ENCODE data around the gene ATF7.

ATF7 gene

DNA sequence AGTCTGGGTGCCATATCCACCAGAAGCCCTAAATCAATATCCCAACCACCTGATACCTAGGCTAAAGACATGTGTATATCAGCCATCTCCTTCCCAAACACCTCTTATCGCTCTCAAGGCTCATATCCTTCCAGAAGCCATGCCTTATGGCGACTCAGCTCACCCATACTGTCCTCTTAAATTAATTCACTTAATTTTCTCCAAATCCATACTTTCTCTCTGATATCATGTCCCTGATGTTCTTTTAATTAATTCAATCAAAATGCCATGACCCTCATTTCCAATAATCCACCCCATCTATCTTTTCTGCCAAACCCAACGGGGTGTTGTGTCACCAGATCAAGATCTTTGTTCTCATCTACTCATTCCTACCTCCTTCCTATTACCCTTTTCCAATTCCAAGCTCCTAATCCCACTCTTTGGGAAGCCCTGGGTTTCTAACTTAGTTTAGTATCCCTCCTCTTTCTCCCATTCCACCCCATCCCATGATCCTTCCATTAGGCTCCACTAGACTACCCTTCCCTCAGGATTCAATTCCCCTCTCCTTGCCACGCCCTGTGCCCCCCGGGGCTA, 723 bp downstream of the ATF7 start:
- Histone ChIP-seq H3K9me3 (ENCODE audit: control insufficient read depth, insufficient read depth, low read depth, low read length) (no peaks in the 10 kb centered on the region), H3K4me1 (ENCODE audit: control insufficient read depth, insufficient read depth, low read length) (peaks cover 13% of the 10 kb centered on the region; the same call in 1 of the 2 replicates), H3K4me3 (ENCODE audit: low read depth, low read length) (peak overlapping the region; percentile 83), H3K27ac (ENCODE audit: extremely low read depth, low read depth, low read length) (peak overlapping the region; percentile 13), H3K36me3 (ENCODE audit: control insufficient read depth in 2 of 2, insufficient read depth in 1 of 2, low read length in 2 of 2) (no peaks in the 10 kb centered on the region; a peak in 1 of 3 replicates)
- POLR2A ChIA-PET, result interaction anchor here (0.5 to 1.9 kb wide), 5 partner anchors 22 to 427 kb away, joined by 3 to 11 read pairs (median 3); partner anchors contain the start of gene ATP5MC2
- CTCF ChIA-PET, result interaction anchor here (1.8 kb wide), 1 partner anchor 82 kb away, joined by 6 read pairs; no protein-coding TSS in a partner anchor
- TF ChIP-seq IKZF3 (tag by site-specific recombination; IDR thresholded peaks at IDR 0.05) (peak; percentile 99), SP2 (tag by site-specific recombination; IDR thresholded peaks at IDR 0.05) (no peak), ZNF416 (tag by site-specific recombination; IDR thresholded peaks at IDR 0.05) (no peak), PRDM1 (tag by site-specific recombination; IDR thresholded peaks at IDR 0.05) (peak; percentile 83), ZNF366 (tag by site-specific recombination; conservative IDR thresholded peaks at IDR 0.05) (peak; percentile 93), KLF7 (tag by site-specific recombination; IDR thresholded peaks at IDR 0.05; ENCODE audit: borderline replicate concordance) (peak; percentile 90; the same call in 1 of the 2 replicates), KLF9 (tag by site-specific recombination; IDR thresholded peaks at IDR 0.05; ENCODE audit: low read depth) (peak; percentile 73), BCL11A (tag by site-specific recombination; IDR thresholded peaks at IDR 0.05; ENCODE audit: low read depth) (0 out of 2 replicates have a peak, but pooled peaks have one; percentile 14), ZBTB8A (tag by site-specific recombination; IDR thresholded peaks at IDR 0.05) (no peak), ZNF580 (tag by site-specific recombination; IDR thresholded peaks at IDR 0.05) (peak; percentile 91), ZBTB1 (tag by site-specific recombination; IDR thresholded peaks at IDR 0.05) (0 out of 2 replicates have a peak, but pooled peaks have one; percentile 55), KLF1 (tag by site-specific recombination; IDR thresholded peaks at IDR 0.05) (peak; percentile 91; the same call in 1 of the 2 replicates), ZNF76 (tag by site-specific recombination; IDR thresholded peaks at IDR 0.05; ENCODE audit: borderline replicate concordance, low read depth) (peak; percentile 58; the same call in 1 of the 2 replicates), ZNF600 (tag by site-specific recombination; IDR thresholded peaks at IDR 0.05) (0 out of 2 replicates have a peak, but pooled peaks have one; percentile 35), REPIN1 (tag by site-specific recombination; IDR thresholded peaks at IDR 0.05; ENCODE audit: low read depth) (0 out of 2 replicates have a peak, but pooled peaks have one; percentile 62), SP3 (tag by site-specific recombination; IDR thresholded peaks at IDR 0.05) (no peak), ZNF335 (tag by site-specific recombination; conservative IDR thresholded peaks at IDR 0.05) (peak; percentile 27; the same call in 1 of the 2 replicates), ZBTB17 (tag by site-specific recombination; IDR thresholded peaks at IDR 0.05) (peak; percentile 91), ZNF501 (tag by site-specific recombination; IDR thresholded peaks at IDR 0.05) (0 out of 2 replicates have a peak, but pooled peaks have one; percentile 53), ZFP69B (tag by site-specific recombination; IDR thresholded peaks at IDR 0.05) (peak; percentile 15; the same call in 1 of the 2 replicates), ZNF423 (tag by site-specific recombination; IDR thresholded peaks at IDR 0.05) (peak; percentile 84; the same call in 1 of the 2 replicates)
- TF ChIP-seq, protein P1, sequence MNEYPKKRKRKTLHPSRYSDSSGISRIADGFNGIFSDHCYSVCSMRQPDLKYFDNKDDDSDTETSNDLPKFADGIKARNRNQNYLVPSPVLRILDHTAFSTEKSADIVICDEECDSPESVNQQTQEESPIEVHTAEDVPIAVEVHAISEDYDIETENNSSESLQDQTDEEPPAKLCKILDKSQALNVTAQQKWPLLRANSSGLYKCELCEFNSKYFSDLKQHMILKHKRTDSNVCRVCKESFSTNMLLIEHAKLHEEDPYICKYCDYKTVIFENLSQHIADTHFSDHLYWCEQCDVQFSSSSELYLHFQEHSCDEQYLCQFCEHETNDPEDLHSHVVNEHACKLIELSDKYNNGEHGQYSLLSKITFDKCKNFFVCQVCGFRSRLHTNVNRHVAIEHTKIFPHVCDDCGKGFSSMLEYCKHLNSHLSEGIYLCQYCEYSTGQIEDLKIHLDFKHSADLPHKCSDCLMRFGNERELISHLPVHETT (tag by site-specific recombination; IDR thresholded peaks at IDR 0.05), result peak; percentile 21; the same call in 1 of the 2 replicates
- TF ChIP-seq, protein P2, sequence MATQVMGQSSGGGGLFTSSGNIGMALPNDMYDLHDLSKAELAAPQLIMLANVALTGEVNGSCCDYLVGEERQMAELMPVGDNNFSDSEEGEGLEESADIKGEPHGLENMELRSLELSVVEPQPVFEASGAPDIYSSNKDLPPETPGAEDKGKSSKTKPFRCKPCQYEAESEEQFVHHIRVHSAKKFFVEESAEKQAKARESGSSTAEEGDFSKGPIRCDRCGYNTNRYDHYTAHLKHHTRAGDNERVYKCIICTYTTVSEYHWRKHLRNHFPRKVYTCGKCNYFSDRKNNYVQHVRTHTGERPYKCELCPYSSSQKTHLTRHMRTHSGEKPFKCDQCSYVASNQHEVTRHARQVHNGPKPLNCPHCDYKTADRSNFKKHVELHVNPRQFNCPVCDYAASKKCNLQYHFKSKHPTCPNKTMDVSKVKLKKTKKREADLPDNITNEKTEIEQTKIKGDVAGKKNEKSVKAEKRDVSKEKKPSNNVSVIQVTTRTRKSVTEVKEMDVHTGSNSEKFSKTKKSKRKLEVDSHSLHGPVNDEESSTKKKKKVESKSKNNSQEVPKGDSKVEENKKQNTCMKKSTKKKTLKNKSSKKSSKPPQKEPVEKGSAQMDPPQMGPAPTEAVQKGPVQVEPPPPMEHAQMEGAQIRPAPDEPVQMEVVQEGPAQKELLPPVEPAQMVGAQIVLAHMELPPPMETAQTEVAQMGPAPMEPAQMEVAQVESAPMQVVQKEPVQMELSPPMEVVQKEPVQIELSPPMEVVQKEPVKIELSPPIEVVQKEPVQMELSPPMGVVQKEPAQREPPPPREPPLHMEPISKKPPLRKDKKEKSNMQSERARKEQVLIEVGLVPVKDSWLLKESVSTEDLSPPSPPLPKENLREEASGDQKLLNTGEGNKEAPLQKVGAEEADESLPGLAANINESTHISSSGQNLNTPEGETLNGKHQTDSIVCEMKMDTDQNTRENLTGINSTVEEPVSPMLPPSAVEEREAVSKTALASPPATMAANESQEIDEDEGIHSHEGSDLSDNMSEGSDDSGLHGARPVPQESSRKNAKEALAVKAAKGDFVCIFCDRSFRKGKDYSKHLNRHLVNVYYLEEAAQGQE (tag by site-specific recombination; IDR thresholded peaks at IDR 0.05), result no peak

Data from HEK293 (cell line).